Activated CD4-positive, alpha-beta T cell treated with anti-CD3 and anti-CD28 coated beads, Interleukin-2, amount 50 U/mL, for 24 hours (primary cell): ENCODE results near the gene DHCR7.

ENCODE experiments used
- DNase-seq, 2 donors: peaks; one replicate each; pipeline ENCODE4 v3.0.0-alpha.2; 2020; ENCODE audit warnings: low read depth in 1 of 2, low spot score in 1 of 2

DHCR7 gene

GRCh38 chr11:71477641-71478527, 29.7 kb upstream of the DHCR7 start:
- DNase-seq: no peak

- no peak for DNase-seq
Measured at GRCh38 chr11:71476926-71477640, 28.9 kb upstream of the DHCR7 start.

- DNase-seq: no peak
Measured at GRCh38 chr11:71476031-71476430, 27.8 kb upstream of the DHCR7 start.

- DNase-seq: no peak
Measured at GRCh38 chr11:71474771-71475483, 26.7 kb upstream of the DHCR7 start.

GRCh38 chr11:71474141-71474770, 26.1 kb upstream of the DHCR7 start:
- DNase-seq: no peak

GRCh38 chr11:71473793-71474080, 25.5 kb upstream of the DHCR7 start:
- DNase-seq: no peak

- no peak for DNase-seq
Measured at GRCh38 chr11:71472941-71473792, 25.0 kb upstream of the DHCR7 start.

- no peak for DNase-seq
Measured at GRCh38 chr11:71472357-71472885, 24.2 kb upstream of the DHCR7 start.

GRCh38 chr11:71470946-71471345, 22.8 kb upstream of the DHCR7 start:
- no peak for DNase-seq

- no peak for DNase-seq
Measured at GRCh38 chr11:71467164-71467563, 19.0 kb upstream of the DHCR7 start.

GRCh38 chr11:71466358-71466757, 18.2 kb upstream of the DHCR7 start:
- DNase-seq: no peak

- DNase-seq: no peak
Measured at GRCh38 chr11:71465054-71465453, 16.9 kb upstream of the DHCR7 start.

GRCh38 chr11:71463331-71464211, 15.4 kb upstream of the DHCR7 start:
- no peak for DNase-seq

GRCh38 chr11:71462726-71463125, 14.5 kb upstream of the DHCR7 start:
- no peak for DNase-seq

- DNase-seq: no peak
Measured at GRCh38 chr11:71461696-71462095, 13.5 kb upstream of the DHCR7 start.

- DNase-seq: no peak
Measured at GRCh38 chr11:71459767-71460320, 11.7 kb upstream of the DHCR7 start.

GRCh38 chr11:71459076-71459766, 11.0 kb upstream of the DHCR7 start:
- DNase-seq: no peak
